Kidney (tissue), 14 donors: ENCODE data around the gene ACAT2. TPM values are rescaled to one million over a fixed set of nuclear protein-coding genes. Genes with fewer than 3 reads are reported as not detected.
A peak's percentile ranks its signal among the peaks of the same experiment; 100 is the strongest.

Source experiments
- DNase-seq, 5 donors: peaks; one replicate each; pipeline ENCODE4 v3.0.0-alpha.2; 2013 to 2020
- FAIRE-seq: peaks from 2 replicates; lab custom pipeline; 2012; peaks lifted over from hg19 to GRCh38; lab: Jason Lieb, UNC
- H3K27ac ChIP-seq, 2 donors: one replicate each; pipeline ENCODE4 v1.7.0; 2013; ENCODE audit warnings: low read depth in 2 of 2, low read length in 2 of 2, inconsistent platforms in 1 of 2
- H3K27me3 ChIP-seq: one replicate; pipeline ENCODE4 v1.7.1; 2013; ENCODE audit warnings: low read length, inconsistent platforms; ENCODE audit not compliant: control insufficient read depth, insufficient read depth
- H3K36me3 ChIP-seq, 3 donors: one replicate each; pipeline versions ENCODE4 v1.7.0 to v1.7.1; 2013; ENCODE audit warnings: low read length in 3 of 3, control low read depth in 1 of 3, inconsistent platforms in 1 of 3; ENCODE audit not compliant: insufficient read depth in 3 of 3, control insufficient read depth in 2 of 3
- H3K4me1 ChIP-seq, 3 donors: one replicate each; pipeline versions ENCODE4 v1.7.0 to v1.7.1; 2013; ENCODE audit warnings: low read length in 3 of 3, inconsistent platforms in 1 of 3, low read depth in 1 of 3; ENCODE audit not compliant: control insufficient read depth in 2 of 3, insufficient read depth in 2 of 3
- H3K4me3 ChIP-seq, 3 donors: one replicate each; pipeline versions ENCODE4 v1.7.0 to v1.8.1; 2013; ENCODE audit warnings: low read length in 3 of 3, control low read depth in 1 of 3, inconsistent platforms in 1 of 3
- H3K9ac ChIP-seq, 3 donors: one replicate each; pipeline versions ENCODE4 v1.7.0 to v1.7.1; 2013; ENCODE audit warnings: low read length in 3 of 3, control low read depth in 1 of 3, inconsistent platforms in 1 of 3
- H3K9me3 ChIP-seq, 3 donors: one replicate each; pipeline versions ENCODE4 v1.7.0 to v1.7.1; 2013; ENCODE audit warnings: low read length in 3 of 3, control low read depth in 1 of 3, inconsistent platforms in 1 of 3; ENCODE audit not compliant: control insufficient read depth in 2 of 3, insufficient read depth in 1 of 3
- intact Hi-C: fragments of 100-400 bp; cut with DNase I; formaldehyde crosslinking; loops from one replicate; pipeline ENCODE4 v1.11.1; 2022
- polyA plus RNA-seq: library from polyadenylated mRNA; stranded (reverse); fragments of 350-450 nt; fragmentation: Illumina TruSeq; extraction: RNeasy Lipid Tissue Mini Kit (QIAGEN cat#74804); gene quantifications from one replicate; pipeline ENCODE4 v1.2.3, GENCODE V29; 2014; ENCODE audit warnings: low read depth, low replicate concordance; ENCODE audit not compliant: insufficient read depth
- total RNA-seq: library from RNA; stranded (reverse); fragmentation: NEBNext Ultra II Directional; extraction: Animal tissue kit (Norgen Biotek cat#: 25700); gene quantifications from one replicate; pipeline ENCODE4 v1.2.1, GENCODE V29; 2021
- TF ChIP-seq, protein P1 (sequence below): IDR thresholded peaks from 3 replicates; pipeline ENCODE4 v1.5.1; 2012; ENCODE audit warnings: mild to moderate bottlenecking, moderate library complexity, borderline replicate concordance; ENCODE audit not compliant: insufficient read depth; ENCODE audit errors: extremely low read depth
- donor health status: control.
- donor health status: control.
- donor health status: control.
- donor health status: control.
- donor health status: control.
- donor health status: DM: yes; HTN: yes; CAD: no.
- donor health status: Normal renal cell carcinoma (clear cell type).

Gene ACAT2
- total and polyA plus RNA-seq, 2 donors from 2014 or later = 20.4 to 30.5 TPM

DNA sequence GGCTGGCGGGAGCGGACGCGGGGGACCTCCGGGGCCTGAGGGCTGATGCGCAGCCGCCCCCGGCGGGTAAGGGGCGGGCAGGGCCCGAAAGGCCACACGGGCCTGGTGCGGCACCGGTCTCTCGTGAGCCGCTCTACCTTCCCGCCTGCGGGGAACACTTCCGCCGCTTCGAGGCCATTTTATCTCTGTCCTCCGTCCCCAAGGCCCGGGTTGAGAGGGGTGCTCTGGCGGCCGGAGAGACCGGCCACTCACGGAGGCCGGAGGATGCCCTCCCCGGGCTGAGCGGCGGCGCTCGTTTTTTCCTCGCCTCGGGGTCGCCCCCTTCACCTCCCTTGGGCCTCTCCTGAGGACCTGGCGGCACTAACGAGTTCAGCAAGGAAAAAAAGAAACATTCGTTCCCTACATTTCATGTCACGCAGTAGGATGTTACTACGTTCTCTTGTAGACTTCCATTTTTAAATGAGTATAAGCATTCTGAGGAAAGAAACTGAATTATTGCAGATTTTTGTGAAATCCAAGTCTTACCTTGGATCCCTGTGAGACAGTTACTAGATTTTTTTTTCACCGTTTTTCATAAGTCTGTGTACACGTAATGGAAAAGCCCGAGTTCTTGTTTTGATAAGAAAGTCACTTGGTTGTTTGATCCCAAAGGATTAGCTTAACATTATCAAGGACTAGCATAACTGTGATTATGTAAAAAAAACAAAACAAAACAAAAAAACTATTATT is 34.0 kb upstream of the ACAT2 start:
- TF ChIP-seq, protein P1, sequence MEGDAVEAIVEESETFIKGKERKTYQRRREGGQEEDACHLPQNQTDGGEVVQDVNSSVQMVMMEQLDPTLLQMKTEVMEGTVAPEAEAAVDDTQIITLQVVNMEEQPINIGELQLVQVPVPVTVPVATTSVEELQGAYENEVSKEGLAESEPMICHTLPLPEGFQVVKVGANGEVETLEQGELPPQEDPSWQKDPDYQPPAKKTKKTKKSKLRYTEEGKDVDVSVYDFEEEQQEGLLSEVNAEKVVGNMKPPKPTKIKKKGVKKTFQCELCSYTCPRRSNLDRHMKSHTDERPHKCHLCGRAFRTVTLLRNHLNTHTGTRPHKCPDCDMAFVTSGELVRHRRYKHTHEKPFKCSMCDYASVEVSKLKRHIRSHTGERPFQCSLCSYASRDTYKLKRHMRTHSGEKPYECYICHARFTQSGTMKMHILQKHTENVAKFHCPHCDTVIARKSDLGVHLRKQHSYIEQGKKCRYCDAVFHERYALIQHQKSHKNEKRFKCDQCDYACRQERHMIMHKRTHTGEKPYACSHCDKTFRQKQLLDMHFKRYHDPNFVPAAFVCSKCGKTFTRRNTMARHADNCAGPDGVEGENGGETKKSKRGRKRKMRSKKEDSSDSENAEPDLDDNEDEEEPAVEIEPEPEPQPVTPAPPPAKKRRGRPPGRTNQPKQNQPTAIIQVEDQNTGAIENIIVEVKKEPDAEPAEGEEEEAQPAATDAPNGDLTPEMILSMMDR = no peak
- Histone ChIP-seq H3K27me3 (no peaks in the 10 kb centered on the region), H3K4me3 (peak overlapping the region; percentile 67 to 96 (median 74)), H3K4me1 (peaks cover 0 to 25% (median 10%) of the 10 kb centered on the region in 3 donors), H3K9ac (peak overlapping the region; percentile 61 to 97 (median 77)), H3K9me3 (no peaks in the 10 kb centered on the region), H3K27ac (peak overlapping the region; percentile 95 to 100), H3K36me3 (no peaks in the 10 kb centered on the region)
- DNase-seq = peak in 3 of 5 donors; percentile 67 to 82 (median 74)
- FAIRE-seq = no peak
- intact Hi-C loops = no loop called here

DNA sequence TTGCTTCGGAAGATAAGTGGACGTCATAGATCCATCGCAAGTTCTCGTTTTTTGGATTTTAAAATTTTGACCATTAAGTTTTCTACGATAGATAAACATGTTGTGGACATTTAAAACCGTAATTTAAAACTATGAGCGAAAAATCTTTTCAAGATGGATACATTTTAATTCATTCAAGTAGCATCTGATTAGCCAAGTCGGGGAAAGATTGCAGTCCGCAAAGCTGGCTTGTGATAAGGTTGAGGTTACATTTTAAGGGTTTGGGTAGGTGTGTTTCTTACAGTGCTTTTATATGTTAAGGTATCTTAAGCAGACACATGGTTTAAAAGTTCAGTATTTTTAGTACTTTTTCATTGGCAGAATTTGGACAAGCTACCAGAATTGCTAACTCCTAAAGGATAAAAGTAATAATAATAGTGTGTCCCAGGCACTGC is 33.3 kb upstream of the ACAT2 start:
- H3K27me3 ChIP-seq = no peaks in the 10 kb centered on the region
- peaks cover 0 to 25% (median 10%) of the 10 kb centered on the region in 3 donors for H3K4me1 ChIP-seq
- H3K9me3 ChIP-seq = no peaks in the 10 kb centered on the region
- H3K36me3 ChIP-seq = no peaks in the 10 kb centered on the region
- FAIRE-seq (peak; percentile 13), DNase-seq (peak in 2 of 5 donors; percentile 40 to 61)
- TF ChIP-seq, protein P1 = no peak
- intact Hi-C loops = no loop called here
- H3K4me3 ChIP-seq = peak overlapping the region; percentile 67 to 96 (median 74)
- H3K27ac ChIP-seq = peak overlapping the region; percentile 95 to 100
- peak overlapping the region; percentile 61 to 97 (median 77) for H3K9ac ChIP-seq

DNA sequence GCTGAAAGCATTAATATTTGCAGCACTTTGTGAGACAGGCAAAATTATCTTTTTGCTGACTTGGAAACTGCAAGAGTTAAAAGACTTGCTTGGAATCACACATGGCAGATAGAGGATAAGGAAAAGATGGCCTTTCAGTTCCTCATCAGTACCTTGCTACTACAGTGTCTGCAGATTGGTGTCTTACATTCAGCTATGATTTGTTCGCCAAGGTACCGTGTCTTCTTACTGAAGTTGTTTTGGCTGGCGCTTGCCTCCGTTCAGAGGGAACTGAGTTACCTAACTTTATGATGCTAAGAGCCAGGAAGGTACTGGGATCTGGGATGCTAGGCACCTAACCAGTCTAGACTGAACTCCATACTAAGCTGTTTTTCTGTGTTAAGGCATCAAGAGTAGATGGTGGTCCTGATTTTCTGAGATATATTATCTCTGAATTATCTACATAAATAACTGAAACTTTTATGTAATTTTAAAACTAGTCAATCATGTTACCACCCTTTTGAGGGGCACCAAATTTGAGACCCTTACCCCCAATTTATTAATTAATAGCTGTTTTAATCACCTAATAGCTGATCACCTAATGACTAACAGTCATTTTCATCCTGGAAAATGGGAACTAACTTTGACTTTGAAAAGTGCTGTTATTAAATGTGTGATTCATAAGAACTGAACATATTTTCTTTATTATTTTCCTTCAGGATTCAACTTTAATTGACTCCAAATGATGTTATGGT is 32.1 kb upstream of the ACAT2 start:
- H3K9me3 ChIP-seq = no peaks in the 10 kb centered on the region
- DNase-seq (peak in 2 of 5 donors; percentile 34 to 37), FAIRE-seq (no peak)
- H3K27ac ChIP-seq = peak overlapping the region in 1 of 2 donors; percentile 41
- TF ChIP-seq, protein P1 = no peak
- no peaks in the 10 kb centered on the region for H3K36me3 ChIP-seq
- H3K27me3 ChIP-seq = no peaks in the 10 kb centered on the region
- intact Hi-C loops = loop anchor here (10.0 kb wide), 1 partner anchor 45 kb away; no protein-coding TSS in a partner anchor
- peaks cover 0 to 25% (median 10%) of the 10 kb centered on the region in 3 donors for H3K4me1 ChIP-seq
- H3K9ac ChIP-seq = peak overlapping the region in 2 of 3 donors; percentile 29 to 77
- peak overlapping the region; percentile 12 to 96 (median 67) for H3K4me3 ChIP-seq
